Keratinocyte (primary cell): Measurements from ENCODE around the gene TRIM75.

Experiments
- EZH2 ChIP-seq: IDR thresholded peaks from one replicate; pipeline ENCODE4 v1.6.1; 2012; ENCODE audit warnings: inconsistent platforms, mild to moderate bottlenecking, low read length, moderate library complexity
- TF ChIP-seq, protein P1 (sequence below), 3 experiments: IDR thresholded peaks in 1 of 3; conservative IDR thresholded peaks in 1 of 3; optimal IDR thresholded peaks in 1 of 3; 2 replicates in 2 of 3; 3 replicates in 1 of 3; pipeline versions ENCODE3 to v1.5.1; 2011; ENCODE audit warnings: low read length in 3 of 3, mild to moderate bottlenecking in 3 of 3, moderate library complexity in 2 of 3, control low read depth in 1 of 3, inconsistent platforms in 1 of 3; ENCODE audit not compliant: insufficient read depth in 2 of 3; ENCODE audit errors: extremely low read depth in 1 of 3

DNA sequence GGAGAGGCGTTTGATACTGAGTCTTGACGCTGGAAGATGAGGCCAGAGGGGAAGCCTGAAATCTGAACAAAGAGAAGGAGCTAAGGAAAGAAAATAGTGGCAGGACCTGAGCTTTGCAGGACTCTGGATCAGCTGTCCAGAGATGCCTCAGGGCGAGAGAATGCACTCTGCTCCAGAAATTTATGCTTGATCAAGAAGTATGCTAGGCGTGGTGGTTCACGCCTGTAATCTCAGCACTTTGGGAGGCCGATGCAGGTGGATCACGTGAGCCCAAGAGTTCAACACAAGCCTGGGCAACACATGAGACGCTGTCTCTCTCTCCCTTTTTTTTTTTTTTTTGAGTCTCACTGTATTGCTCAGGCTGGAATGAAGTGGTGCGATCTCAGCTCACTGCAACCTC is 1.9 kb downstream of the TRIM75 start:
- TF ChIP-seq, protein P1, sequence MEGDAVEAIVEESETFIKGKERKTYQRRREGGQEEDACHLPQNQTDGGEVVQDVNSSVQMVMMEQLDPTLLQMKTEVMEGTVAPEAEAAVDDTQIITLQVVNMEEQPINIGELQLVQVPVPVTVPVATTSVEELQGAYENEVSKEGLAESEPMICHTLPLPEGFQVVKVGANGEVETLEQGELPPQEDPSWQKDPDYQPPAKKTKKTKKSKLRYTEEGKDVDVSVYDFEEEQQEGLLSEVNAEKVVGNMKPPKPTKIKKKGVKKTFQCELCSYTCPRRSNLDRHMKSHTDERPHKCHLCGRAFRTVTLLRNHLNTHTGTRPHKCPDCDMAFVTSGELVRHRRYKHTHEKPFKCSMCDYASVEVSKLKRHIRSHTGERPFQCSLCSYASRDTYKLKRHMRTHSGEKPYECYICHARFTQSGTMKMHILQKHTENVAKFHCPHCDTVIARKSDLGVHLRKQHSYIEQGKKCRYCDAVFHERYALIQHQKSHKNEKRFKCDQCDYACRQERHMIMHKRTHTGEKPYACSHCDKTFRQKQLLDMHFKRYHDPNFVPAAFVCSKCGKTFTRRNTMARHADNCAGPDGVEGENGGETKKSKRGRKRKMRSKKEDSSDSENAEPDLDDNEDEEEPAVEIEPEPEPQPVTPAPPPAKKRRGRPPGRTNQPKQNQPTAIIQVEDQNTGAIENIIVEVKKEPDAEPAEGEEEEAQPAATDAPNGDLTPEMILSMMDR (optimal IDR thresholded peaks at IDR 0.05 in 1 of 3, IDR thresholded peaks at IDR 0.05 in 1 of 3, conservative IDR thresholded peaks at IDR 0.05 in 1 of 3; ENCODE audit: extremely low read depth in 1 of 3, insufficient read depth in 2 of 3, low read length in 3 of 3) = no peak
- no peak for TF ChIP-seq EZH2
